CD4-positive, alpha-beta T cell (primary cell): ENCODE measurements around the gene XYLT2. TPM values are rescaled to one million over a fixed set of nuclear protein-coding genes. Genes with fewer than 3 reads are reported as not detected.

ENCODE experiments used
- ATAC-seq: fragments of 200-7000 bp; cut with Tn5 transposase; one replicate; pipeline ENCODE4 v1.10.0; 2022; ENCODE audit warnings: mild to moderate bottlenecking; ENCODE audit not compliant: poor library complexity
- CTCF ChIA-PET: fragments of 350-600 bp; sonication (Branson Sonifier 250); formaldehyde crosslinking; loops from one replicate; lab custom pipeline; 2021; ENCODE audit warnings: antibody characterized with exemption, inconsistent platforms; lab: Charles Lee
- POLR2A ChIA-PET: fragments of 350-600 bp; sonication (Branson Sonifier 250); formaldehyde crosslinking; loops from one replicate; lab custom pipeline; 2021; ENCODE audit warnings: antibody characterized with exemption, inconsistent platforms; lab: Charles Lee
- DNase-seq, 14 experiments: peaks; one replicate each; pipeline ENCODE4 v3.0.0-alpha.2; 2013 to 2020; ENCODE audit warnings: mixed read lengths in 2 of 14
- H3K27ac ChIP-seq, 2 donors: one replicate each; pipeline versions ENCODE4 v1.5.1 to v1.7.0; 2013; ENCODE audit warnings: low read length in 2 of 2, low read depth in 1 of 2, mild to moderate bottlenecking in 1 of 2
- H3K27me3 ChIP-seq, 2 experiments: 1 replicate in 1 of 2; 2 replicates in 1 of 2; pipeline versions ENCODE4 v1.6.1 to v1.7.0; 2013; ENCODE audit warnings: low read length in 2 of 2, control low read depth in 1 of 2, mild to moderate bottlenecking in 1 of 2, moderate library complexity in 1 of 2; ENCODE audit not compliant: insufficient read depth in 2 of 2, control insufficient read depth in 1 of 2
- H3K36me3 ChIP-seq: one replicate; pipeline ENCODE4 v1.6.1; 2013; ENCODE audit warnings: low read length, control low read depth; ENCODE audit not compliant: insufficient read depth
- H3K4me1 ChIP-seq: one replicate; pipeline ENCODE4 v1.6.1; 2013; ENCODE audit warnings: low read length, control low read depth; ENCODE audit not compliant: insufficient read depth
- H3K4me3 ChIP-seq: one replicate; pipeline ENCODE4 v1.5.1; 2013; ENCODE audit warnings: mild to moderate bottlenecking, low read length, moderate library complexity
- H3K9me3 ChIP-seq, 2 experiments: 1 replicate in 1 of 2; 2 replicates in 1 of 2; pipeline versions ENCODE4 v1.6.1 to v1.7.0; 2013; ENCODE audit warnings: low read length in 2 of 2, mild to moderate bottlenecking in 2 of 2, control low read depth in 1 of 2, moderate library complexity in 1 of 2; ENCODE audit not compliant: control insufficient read depth in 1 of 2, insufficient read depth in 1 of 2
- H3K27ac Mint-ChIP-seq: one replicate; pipeline ENCODE4 v1.8.0; 2020; ENCODE audit warnings: mixed read lengths
- H3K27me3 Mint-ChIP-seq: one replicate; pipeline ENCODE4 v1.8.0; 2021; ENCODE audit warnings: mixed read lengths
- H3K36me3 Mint-ChIP-seq: one replicate; pipeline ENCODE4 v1.8.0; 2021; ENCODE audit warnings: low read depth, mixed read lengths
- H3K4me1 Mint-ChIP-seq: one replicate; pipeline ENCODE4 v1.8.0; 2021; ENCODE audit warnings: low read depth, mixed read lengths
- H3K4me3 Mint-ChIP-seq: one replicate; pipeline ENCODE4 v1.8.0; 2020; ENCODE audit warnings: mild to moderate bottlenecking, mixed read lengths
- H3K9me3 Mint-ChIP-seq: one replicate; pipeline ENCODE4 v1.8.0; 2020; ENCODE audit warnings: mixed read lengths
- intact Hi-C, 2 experiments: fragments of 100-400 bp; cut with DNase I in 1 of 2; cut with micrococcal nuclease in 1 of 2; formaldehyde crosslinking; loops; one replicate each; pipeline versions ENCODE4 v1.15.1 to v1.9.0; 2023 to 2025; cut with DNase I, micrococcal nuclease
- total RNA-seq, 174 experiments: library from RNA in 2 of 174; stranded (reverse) in 2 of 174; gene quantifications; one replicate each; pipeline ENCODE4 v1.2.3 and lab custom pipeline; 2021 to 2026
- TF ChIP-seq, protein P1 (sequence below): fragments of 200-600 bp; IDR thresholded peaks from one replicate; pipeline ENCODE4 v1.8.0; 2022; ENCODE audit warnings: antibody characterized with exemption, mild to moderate bottlenecking

XYLT2 gene
- total RNA-seq, 2 experiments from 2014 or later, result 11.0 to 12.2 TPM

DNA sequence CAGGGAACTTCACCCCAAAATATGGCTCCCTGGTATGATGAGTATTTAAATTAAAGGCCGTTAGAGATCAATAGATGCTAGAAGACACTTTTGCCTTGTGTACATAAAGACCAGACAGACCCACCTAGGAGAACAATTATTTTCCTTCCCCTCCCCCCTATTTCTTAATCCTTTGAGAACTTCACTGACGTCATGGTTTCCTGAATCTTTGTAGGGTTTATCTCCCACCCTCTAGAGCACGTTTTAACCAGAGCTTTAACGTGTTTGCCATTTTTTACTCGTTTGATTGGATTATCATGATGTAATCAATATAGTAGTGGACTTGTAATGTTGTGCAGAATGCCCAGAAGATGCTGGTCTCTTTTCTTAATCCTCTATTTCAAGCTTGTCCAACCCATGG, 22.9 kb upstream of the XYLT2 start:
- TF ChIP-seq, protein P1, sequence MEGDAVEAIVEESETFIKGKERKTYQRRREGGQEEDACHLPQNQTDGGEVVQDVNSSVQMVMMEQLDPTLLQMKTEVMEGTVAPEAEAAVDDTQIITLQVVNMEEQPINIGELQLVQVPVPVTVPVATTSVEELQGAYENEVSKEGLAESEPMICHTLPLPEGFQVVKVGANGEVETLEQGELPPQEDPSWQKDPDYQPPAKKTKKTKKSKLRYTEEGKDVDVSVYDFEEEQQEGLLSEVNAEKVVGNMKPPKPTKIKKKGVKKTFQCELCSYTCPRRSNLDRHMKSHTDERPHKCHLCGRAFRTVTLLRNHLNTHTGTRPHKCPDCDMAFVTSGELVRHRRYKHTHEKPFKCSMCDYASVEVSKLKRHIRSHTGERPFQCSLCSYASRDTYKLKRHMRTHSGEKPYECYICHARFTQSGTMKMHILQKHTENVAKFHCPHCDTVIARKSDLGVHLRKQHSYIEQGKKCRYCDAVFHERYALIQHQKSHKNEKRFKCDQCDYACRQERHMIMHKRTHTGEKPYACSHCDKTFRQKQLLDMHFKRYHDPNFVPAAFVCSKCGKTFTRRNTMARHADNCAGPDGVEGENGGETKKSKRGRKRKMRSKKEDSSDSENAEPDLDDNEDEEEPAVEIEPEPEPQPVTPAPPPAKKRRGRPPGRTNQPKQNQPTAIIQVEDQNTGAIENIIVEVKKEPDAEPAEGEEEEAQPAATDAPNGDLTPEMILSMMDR, result no peak
- Mint-ChIP-seq H3K27me3 (no peaks in the 10 kb centered on the region), H3K4me1 (no peaks in the 10 kb centered on the region), H3K27ac (no peak overlapping the region), H3K9me3 (no peaks in the 10 kb centered on the region), H3K36me3 (no peaks in the 10 kb centered on the region), H3K4me3 (no peak overlapping the region)
- no peaks in the 10 kb centered on the region for H3K4me1 ChIP-seq
- H3K9me3 ChIP-seq, result no peaks in the 10 kb centered on the region
- no peaks in the 10 kb centered on the region for H3K27me3 ChIP-seq
- CTCF ChIA-PET, result no interaction called here
- POLR2A ChIA-PET, result no interaction called here
- ATAC-seq, result no peak
- H3K4me3 ChIP-seq, result no peak overlapping the region
- intact Hi-C loops, result no loop called here
- no peak overlapping the region for H3K27ac ChIP-seq
- H3K36me3 ChIP-seq, result no peaks in the 10 kb centered on the region
- no peak for DNase-seq

DNA sequence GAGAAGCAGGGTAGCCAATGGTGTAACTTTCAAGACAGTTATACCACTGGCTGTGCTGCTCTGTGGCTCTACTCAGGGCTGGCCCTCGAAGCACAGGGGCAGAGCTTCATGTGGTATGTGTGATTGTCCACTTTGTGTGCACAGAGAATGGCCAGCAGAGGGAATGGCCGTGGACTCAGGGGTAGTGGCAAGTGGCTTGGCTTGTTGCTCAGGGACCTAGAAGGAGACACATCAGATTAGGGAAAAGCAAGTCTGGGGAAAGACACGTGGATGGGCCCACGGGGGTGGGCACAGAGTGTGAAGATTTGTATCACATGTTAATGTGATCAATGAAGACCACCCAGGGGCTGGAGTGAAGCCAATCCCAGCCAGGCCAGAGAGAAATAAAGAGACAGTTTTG, 20.0 kb upstream of the XYLT2 start:
- H3K9me3 ChIP-seq, result no peaks in the 10 kb centered on the region
- H3K9me3 Mint-ChIP-seq, result no peaks in the 10 kb centered on the region
- POLR2A ChIA-PET, result no interaction called here
- CTCF ChIA-PET, result no interaction called here
- H3K4me3 Mint-ChIP-seq, result no peak overlapping the region
- DNase-seq (no peak), ATAC-seq (no peak)
- H3K27ac Mint-ChIP-seq, result no peak overlapping the region
- H3K36me3 Mint-ChIP-seq, result no peaks in the 10 kb centered on the region
- TF ChIP-seq, protein P1, result no peak
- H3K4me1 ChIP-seq, result no peaks in the 10 kb centered on the region
- H3K27me3 Mint-ChIP-seq, result no peaks in the 10 kb centered on the region
- no peak overlapping the region for H3K4me3 ChIP-seq
- H3K27ac ChIP-seq, result no peak overlapping the region
- no peaks in the 10 kb centered on the region for H3K36me3 ChIP-seq
- H3K27me3 ChIP-seq, result no peaks in the 10 kb centered on the region
- no peaks in the 10 kb centered on the region for H3K4me1 Mint-ChIP-seq
- intact Hi-C loops, result no loop called here

DNA sequence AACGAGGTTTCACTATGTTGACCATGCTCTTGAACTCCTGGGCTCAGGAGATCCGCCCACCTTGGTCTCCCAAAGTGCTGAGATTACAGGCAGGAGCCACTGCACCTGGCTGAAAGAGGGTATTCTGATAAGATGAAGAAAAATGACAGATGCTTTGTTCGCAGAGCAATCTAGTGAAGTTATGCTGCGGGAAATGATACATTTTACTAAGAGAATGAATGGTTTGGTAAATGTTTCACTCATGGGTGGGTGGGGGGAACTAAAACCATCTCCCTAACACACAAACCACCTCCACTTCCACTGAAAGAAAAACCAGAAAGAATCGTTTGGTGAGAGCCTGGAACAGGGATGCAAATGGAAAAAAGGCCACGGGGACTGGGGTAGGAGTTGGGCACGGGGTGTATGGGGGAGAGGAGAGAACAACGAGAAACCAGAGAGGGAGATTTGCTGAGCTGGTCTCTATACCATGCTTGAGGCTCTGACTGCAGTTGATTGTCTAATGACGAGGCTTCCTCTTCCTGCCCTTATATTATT, 19.0 kb upstream of the XYLT2 start:
- Histone ChIP-seq H3K27me3 (no peaks in the 10 kb centered on the region), H3K4me3 (no peak overlapping the region), H3K4me1 (no peaks in the 10 kb centered on the region), H3K36me3 (no peaks in the 10 kb centered on the region), H3K27ac (no peak overlapping the region), H3K9me3 (no peaks in the 10 kb centered on the region)
- H3K9me3 Mint-ChIP-seq, result no peaks in the 10 kb centered on the region
- no peak for ATAC-seq
- DNase-seq, result no peak
- no peaks in the 10 kb centered on the region for H3K36me3 Mint-ChIP-seq
- TF ChIP-seq, protein P1, result no peak
- ChIA-PET POLR2A (no interaction called here), CTCF (no interaction called here)
- H3K27me3 Mint-ChIP-seq, result no peaks in the 10 kb centered on the region
- H3K4me3 Mint-ChIP-seq, result no peak overlapping the region
- no peak overlapping the region for H3K27ac Mint-ChIP-seq
- H3K4me1 Mint-ChIP-seq, result no peaks in the 10 kb centered on the region
- intact Hi-C loops, result no loop called here
